OCI-LY3 (cell line): ENCODE data around the gene SRPK3.

ENCODE experiments used
- H2AFZ ChIP-seq: fragments of 200-600, 300-600 bp; shearing (Covaris generic); 2 replicates; pipeline ENCODE4 v1.6.0; 2014; ENCODE audit warnings: antibody characterized with exemption, low read depth, low read length
- H3K27ac ChIP-seq: fragments of 200-600, 300-600 bp; sonication (generic); 2 replicates; pipeline ENCODE4 v1.5.1; 2014; ENCODE audit warnings: mild to moderate bottlenecking, low read length, moderate library complexity, mixed read lengths
- H3K27me3 ChIP-seq: fragments of 200-600, 300-600 bp; sonication (generic); 2 replicates; pipeline ENCODE4 v1.6.1; 2014; ENCODE audit warnings: low read depth, low read length, mixed read lengths
- H3K36me3 ChIP-seq: fragments of 200-600, 300-600 bp; sonication (generic); replicated peaks from 2 replicates; pipeline ENCODE3; 2014; ENCODE audit warnings: low read depth, low read length, mixed read lengths
- H3K4me1 ChIP-seq: fragments of 300-600, 200-600 bp; sonication (generic); 2 replicates; pipeline ENCODE4 v1.6.1; 2014; ENCODE audit warnings: low read length, mixed read lengths
- H3K4me2 ChIP-seq: fragments of 200-600, 300-600 bp; sonication (generic); 2 replicates; pipeline ENCODE4 v1.6.1; 2014; ENCODE audit warnings: low read length, mixed read lengths
- H3K4me3 ChIP-seq: fragments of 300-600, 200-600 bp; sonication (generic); 2 replicates; pipeline ENCODE4 v1.5.1; 2014; ENCODE audit warnings: antibody characterized with exemption, mild to moderate bottlenecking, low read length, moderate library complexity
- H3K79me2 ChIP-seq: fragments of 300-600, 200-600 bp; shearing (Covaris generic); 2 replicates; pipeline ENCODE4 v1.6.1; 2014; ENCODE audit warnings: mild to moderate bottlenecking, low read length, mixed read lengths
- H3K9ac ChIP-seq: fragments of 300-600, 200-600 bp; shearing (Covaris generic); 2 replicates; pipeline ENCODE4 v1.6.0; 2014; ENCODE audit warnings: mild to moderate bottlenecking, low read length, moderate library complexity
- H3K9me3 ChIP-seq: fragments of 200-600, 300-600 bp; shearing (Covaris generic); 2 replicates; pipeline ENCODE4 v1.6.1; 2014; ENCODE audit warnings: low read length, mixed read lengths; ENCODE audit not compliant: insufficient read depth
- H4K20me1 ChIP-seq: fragments of 200-600, 300-600 bp; sonication (generic); 2 replicates; pipeline ENCODE4 v1.6.1; 2016; ENCODE audit warnings: low read length, mixed read lengths; ENCODE audit not compliant: insufficient read depth
- CTCF ChIP-seq: fragments of 200-600, 300-600 bp; sonication (generic); IDR thresholded peaks from 2 replicates; pipeline ENCODE4 v1.5.1; 2014; ENCODE audit warnings: antibody characterized with exemption, low read length, low read depth
- EZH2phosphoT487 ChIP-seq: fragments of 200-600 bp; shearing (Covaris generic); IDR thresholded peaks from 2 replicates; pipeline ENCODE4 v1.6.1; 2018; ENCODE audit warnings: antibody characterized with exemption, mixed run types, low read depth

The SRPK3 gene

GRCh38 chrX:153732401-153732800, 48.4 kb upstream of the SRPK3 start:
- Histone ChIP-seq H3K4me2 (no peak overlapping the region), H3K4me3 (no peak overlapping the region), H3K9me3 (no peaks in the 10 kb centered on the region), H3K9ac (no peak overlapping the region), H4K20me1 (0 out of 2 replicates have a peak, but pooled peaks cover 2% of the 10 kb centered on the region), H3K36me3 (peaks cover 26% of the 10 kb centered on the region), H2AFZ (no peak overlapping the region), H3K27ac (no peak overlapping the region), H3K79me2 (peaks cover 9% of the 10 kb centered on the region; the same call in 1 of the 2 replicates), H3K27me3 (no peaks in the 10 kb centered on the region), H3K4me1 (peaks cover 17% of the 10 kb centered on the region)
- TF ChIP-seq EZH2phosphoT487: no peak
- no peak for TF ChIP-seq CTCF

GRCh38 chrX:153733651-153734240, 47.1 kb upstream of the SRPK3 start:
- Histone ChIP-seq H3K27me3 (no peaks in the 10 kb centered on the region), H2AFZ (no peak overlapping the region), H3K27ac (no peak overlapping the region), H3K4me1 (peaks cover 7% of the 10 kb centered on the region), H3K4me3 (no peak overlapping the region), H3K9ac (no peak overlapping the region), H3K9me3 (no peaks in the 10 kb centered on the region), H3K79me2 (no peaks in the 10 kb centered on the region), H3K36me3 (peaks cover 20% of the 10 kb centered on the region), H4K20me1 (0 out of 2 replicates have a peak, but pooled peaks cover 2% of the 10 kb centered on the region), H3K4me2 (no peak overlapping the region)
- TF ChIP-seq CTCF (no peak), EZH2phosphoT487 (no peak)

- TF ChIP-seq EZH2phosphoT487 (no peak), CTCF (no peak)
- H4K20me1 ChIP-seq: 0 out of 2 replicates have a peak, but pooled peaks cover 2% of the 10 kb centered on the region
- H3K4me3 ChIP-seq: no peak overlapping the region
- H3K36me3 ChIP-seq: peaks cover 17% of the 10 kb centered on the region
- no peak overlapping the region for H3K9ac ChIP-seq
- H3K27ac ChIP-seq: no peak overlapping the region
- H2AFZ ChIP-seq: no peak overlapping the region
- H3K27me3 ChIP-seq: no peaks in the 10 kb centered on the region
- H3K79me2 ChIP-seq: no peaks in the 10 kb centered on the region
- peaks cover 7% of the 10 kb centered on the region for H3K4me1 ChIP-seq
- 0 out of 2 replicates have a peak overlapping the region, but pooled peaks have one; percentile 20 for H3K4me2 ChIP-seq
- no peaks in the 10 kb centered on the region for H3K9me3 ChIP-seq
These were observed 46.0 kb upstream of the SRPK3 start for GRCh38 chrX:153734871-153735270.

- Histone ChIP-seq H3K4me2 (peak overlapping the region; percentile 20; the same call in 1 of the 2 replicates), H3K27me3 (no peaks in the 10 kb centered on the region)
These were observed 45.6 kb upstream of the SRPK3 start for GRCh38 chrX:153735274-153735673.

More at GRCh38 chrX:153735274-153735673, 45.6 kb upstream of the SRPK3 start:
- no peaks in the 10 kb centered on the region for H3K79me2 ChIP-seq
- TF ChIP-seq CTCF: no peak
- no peak for TF ChIP-seq EZH2phosphoT487
- peaks cover 7% of the 10 kb centered on the region for H3K4me1 ChIP-seq
- H3K9ac ChIP-seq: no peak overlapping the region
- H3K27ac ChIP-seq: no peak overlapping the region
- H2AFZ ChIP-seq: no peak overlapping the region
- H4K20me1 ChIP-seq: 0 out of 2 replicates have a peak, but pooled peaks cover 2% of the 10 kb centered on the region
- H3K36me3 ChIP-seq: peaks cover 17% of the 10 kb centered on the region
- no peaks in the 10 kb centered on the region for H3K9me3 ChIP-seq
- H3K4me3 ChIP-seq: no peak overlapping the region
